ENCODE data around the gene SPTLC1. TPM values are rescaled to one million over a fixed set of nuclear protein-coding genes. Genes with fewer than 3 reads are reported as not detected.

The SPTLC1 gene
- total RNA-seq, 2 donors from 2014 or later: 45.6 to 66.9 TPM

- Mint-ChIP-seq H3K9me3 (no peaks in the 10 kb centered on the region), H3K4me3 (no peak overlapping the region), H3K36me3 (ENCODE audit: low read depth) (peaks cover 9% of the 10 kb centered on the region), H3K27me3 (no peaks in the 10 kb centered on the region), H3K27ac (no peak overlapping the region), H3K4me1 (no peaks in the 10 kb centered on the region)
- no peak for ATAC-seq (replicated peaks)
These were observed 37.3 kb downstream of the SPTLC1 start for GRCh38 chr9:92077888-92078287.

GRCh38 chr9:92071634-92072033 is 43.6 kb downstream of the SPTLC1 start:
- Mint-ChIP-seq H3K4me3 (no peak overlapping the region), H3K36me3 (ENCODE audit: low read depth) (peaks cover 53% of the 10 kb centered on the region), H3K9me3 (no peaks in the 10 kb centered on the region), H3K27ac (no peak overlapping the region), H3K4me1 (no peaks in the 10 kb centered on the region), H3K27me3 (no peaks in the 10 kb centered on the region)
- ATAC-seq (replicated peaks): no peak

GRCh38 chr9:92066168-92066567 is 49.0 kb downstream of the SPTLC1 start:
- H3K4me1 Mint-ChIP-seq: peaks cover 9% of the 10 kb centered on the region
- no peak overlapping the region for H3K27ac Mint-ChIP-seq
- no peak overlapping the region for H3K4me3 Mint-ChIP-seq
- H3K9me3 Mint-ChIP-seq: peaks cover 8% of the 10 kb centered on the region
- ATAC-seq (replicated peaks): no peak
- H3K36me3 Mint-ChIP-seq (ENCODE audit: low read depth): peaks cover 88% of the 10 kb centered on the region
- H3K27me3 Mint-ChIP-seq: no peaks in the 10 kb centered on the region

- Mint-ChIP-seq H3K4me1 (peaks cover 14% of the 10 kb centered on the region), H3K9me3 (peaks cover 8% of the 10 kb centered on the region), H3K4me3 (no peak overlapping the region), H3K36me3 (ENCODE audit: low read depth) (peaks cover 100% of the 10 kb centered on the region), H3K27me3 (no peaks in the 10 kb centered on the region), H3K27ac (no peak overlapping the region)
- ATAC-seq (replicated peaks): no peak
These were observed 50.5 kb downstream of the SPTLC1 start for GRCh38 chr9:92064711-92065110.

GRCh38 chr9:92061184-92061583 is 54.0 kb downstream of the SPTLC1 start:
- Mint-ChIP-seq H3K9me3 (peaks cover 8% of the 10 kb centered on the region), H3K4me1 (peaks cover 22% of the 10 kb centered on the region), H3K4me3 (no peak overlapping the region), H3K27ac (no peak overlapping the region), H3K36me3 (ENCODE audit: low read depth) (peaks cover 100% of the 10 kb centered on the region), H3K27me3 (no peaks in the 10 kb centered on the region)
- no peak for ATAC-seq (replicated peaks)

GRCh38 chr9:92059661-92060060 is 55.6 kb downstream of the SPTLC1 start:
- H3K4me1 Mint-ChIP-seq: peaks cover 20% of the 10 kb centered on the region
- H3K4me3 Mint-ChIP-seq: no peak overlapping the region
- H3K9me3 Mint-ChIP-seq: peaks cover 8% of the 10 kb centered on the region
- ATAC-seq (replicated peaks): no peak
- no peaks in the 10 kb centered on the region for H3K27me3 Mint-ChIP-seq
- H3K36me3 Mint-ChIP-seq (ENCODE audit: low read depth): peaks cover 100% of the 10 kb centered on the region
- H3K27ac Mint-ChIP-seq: no peak overlapping the region

GRCh38 chr9:92058723-92059444 is 56.3 kb downstream of the SPTLC1 start:
- ATAC-seq (replicated peaks): no peak
- H3K4me1 Mint-ChIP-seq: peaks cover 20% of the 10 kb centered on the region
- H3K36me3 Mint-ChIP-seq (ENCODE audit: low read depth): peaks cover 100% of the 10 kb centered on the region

GRCh38 chr9:92058026-92058425 is 57.2 kb downstream of the SPTLC1 start:
- Mint-ChIP-seq H3K27me3 (no peaks in the 10 kb centered on the region), H3K36me3 (ENCODE audit: low read depth) (peaks cover 100% of the 10 kb centered on the region), H3K4me1 (peaks cover 20% of the 10 kb centered on the region), H3K27ac (no peak overlapping the region), H3K9me3 (peaks cover 8% of the 10 kb centered on the region), H3K4me3 (no peak overlapping the region)
- ATAC-seq (replicated peaks): no peak

More at GRCh38 chr9:92058723-92059444, 56.3 kb downstream of the SPTLC1 start:
- Mint-ChIP-seq H3K4me3 (no peak overlapping the region), H3K9me3 (peaks cover 8% of the 10 kb centered on the region), H3K27ac (no peak overlapping the region), H3K27me3 (no peaks in the 10 kb centered on the region)

GRCh38 chr9:92057226-92057625 is 58.0 kb downstream of the SPTLC1 start:
- no peak overlapping the region for H3K27ac Mint-ChIP-seq

GRCh38 chr9:92055624-92056023 is 59.6 kb downstream of the SPTLC1 start:
- peaks cover 100% of the 10 kb centered on the region for H3K36me3 Mint-ChIP-seq (ENCODE audit: low read depth)
- H3K27me3 Mint-ChIP-seq: no peaks in the 10 kb centered on the region
- ATAC-seq (replicated peaks): no peak
- H3K9me3 Mint-ChIP-seq: no peaks in the 10 kb centered on the region
- no peak overlapping the region for H3K27ac Mint-ChIP-seq
- H3K4me1 Mint-ChIP-seq: peaks cover 15% of the 10 kb centered on the region
- H3K4me3 Mint-ChIP-seq: no peak overlapping the region

More at GRCh38 chr9:92057226-92057625, 58.0 kb downstream of the SPTLC1 start:
- peaks cover 15% of the 10 kb centered on the region for H3K4me1 Mint-ChIP-seq
- no peak for ATAC-seq (replicated peaks)
- peaks cover 100% of the 10 kb centered on the region for H3K36me3 Mint-ChIP-seq (ENCODE audit: low read depth)
- no peak overlapping the region for H3K4me3 Mint-ChIP-seq
- no peaks in the 10 kb centered on the region for H3K27me3 Mint-ChIP-seq
- peaks cover 6% of the 10 kb centered on the region for H3K9me3 Mint-ChIP-seq

GRCh38 chr9:92048924-92049625 is 66.1 kb downstream of the SPTLC1 start:
- H3K4me1 Mint-ChIP-seq: no peaks in the 10 kb centered on the region
- H3K9me3 Mint-ChIP-seq: peaks cover 6% of the 10 kb centered on the region
- no peak overlapping the region for H3K27ac Mint-ChIP-seq
- H3K27me3 Mint-ChIP-seq: no peaks in the 10 kb centered on the region
- H3K4me3 Mint-ChIP-seq: no peak overlapping the region
- no peak for ATAC-seq (replicated peaks)
- peaks cover 100% of the 10 kb centered on the region for H3K36me3 Mint-ChIP-seq (ENCODE audit: low read depth)

- Mint-ChIP-seq H3K36me3 (ENCODE audit: low read depth) (peaks cover 100% of the 10 kb centered on the region), H3K9me3 (peaks cover 19% of the 10 kb centered on the region), H3K27ac (no peak overlapping the region)
These were observed 67.7 kb downstream of the SPTLC1 start for GRCh38 chr9:92047500-92047899.

GRCh38 chr9:92046676-92047075 is 68.5 kb downstream of the SPTLC1 start:
- ATAC-seq (replicated peaks): no peak
- Mint-ChIP-seq H3K4me1 (no peaks in the 10 kb centered on the region), H3K9me3 (peaks cover 26% of the 10 kb centered on the region), H3K36me3 (ENCODE audit: low read depth) (peaks cover 100% of the 10 kb centered on the region), H3K27ac (no peak overlapping the region), H3K4me3 (no peak overlapping the region), H3K27me3 (no peaks in the 10 kb centered on the region)

More at GRCh38 chr9:92047500-92047899, 67.7 kb downstream of the SPTLC1 start:
- H3K4me3 Mint-ChIP-seq: no peak overlapping the region
- no peaks in the 10 kb centered on the region for H3K4me1 Mint-ChIP-seq
- H3K27me3 Mint-ChIP-seq: no peaks in the 10 kb centered on the region
- ATAC-seq (replicated peaks): no peak

GRCh38 chr9:92044936-92045335 is 70.3 kb downstream of the SPTLC1 start:
- no peak overlapping the region for H3K27ac Mint-ChIP-seq
- peaks cover 26% of the 10 kb centered on the region for H3K9me3 Mint-ChIP-seq
- H3K36me3 Mint-ChIP-seq (ENCODE audit: low read depth): peaks cover 96% of the 10 kb centered on the region
- no peaks in the 10 kb centered on the region for H3K27me3 Mint-ChIP-seq
- H3K4me3 Mint-ChIP-seq: no peak overlapping the region
- ATAC-seq (replicated peaks): no peak
- no peaks in the 10 kb centered on the region for H3K4me1 Mint-ChIP-seq

GRCh38 chr9:92043002-92043401 is 72.2 kb downstream of the SPTLC1 start:
- H3K27me3 Mint-ChIP-seq: no peaks in the 10 kb centered on the region

More at GRCh38 chr9:92043002-92043401, 72.2 kb downstream of the SPTLC1 start:
- peaks cover 26% of the 10 kb centered on the region for H3K9me3 Mint-ChIP-seq
- H3K4me3 Mint-ChIP-seq: no peak overlapping the region
- no peaks in the 10 kb centered on the region for H3K4me1 Mint-ChIP-seq
- ATAC-seq (replicated peaks): no peak
- peak overlapping the region; percentile 3 for H3K27ac Mint-ChIP-seq
- H3K36me3 Mint-ChIP-seq (ENCODE audit: low read depth): peaks cover 94% of the 10 kb centered on the region

All from activated T-helper 17 cell treated with anti-CD3 and anti-CD28 coated beads, Interleukin-2, amount 50 U/mL, for 72 hours (primary cell).